Stimulated activated CD4-positive, alpha-beta T cell treated with anti-CD3 and anti-CD28 coated beads, TNF-alpha, amount 100 ng/mL, for 48 hours (primary cell): Measurements from ENCODE around the gene CCAR1.
"Not testable (repeated sequence)": the region's sequence is repeated elsewhere in the genome, so short reads cannot be mapped to it uniquely, and the experiment has no call there.

Source experiments
- DNase-seq, 3 donors: peaks; one replicate each; pipeline ENCODE4 v3.0.0-alpha.2; 2020; ENCODE audit warnings: low read depth in 3 of 3

The CCAR1 gene

DNA sequence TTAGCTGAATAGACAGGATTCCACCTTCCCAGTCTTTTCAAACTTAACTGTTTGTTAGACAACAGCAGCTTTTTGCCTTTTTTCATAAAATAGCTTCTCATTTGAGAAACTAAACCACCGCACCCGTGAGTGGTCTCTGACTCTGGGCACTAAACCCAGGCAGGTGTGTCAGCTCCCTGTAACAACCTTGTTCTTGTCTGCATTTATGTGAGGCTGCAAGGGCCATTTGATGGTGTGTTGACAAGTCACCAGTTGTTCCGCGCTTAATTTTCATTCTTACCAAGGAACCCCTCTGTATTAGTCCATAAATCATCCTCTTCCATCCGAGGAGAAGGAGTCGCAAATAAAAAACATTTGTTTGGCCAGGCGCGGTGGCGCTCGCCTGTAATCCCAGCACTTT is 107.8 kb downstream of the CCAR1 start:
- DNase-seq: no peak

DNA sequence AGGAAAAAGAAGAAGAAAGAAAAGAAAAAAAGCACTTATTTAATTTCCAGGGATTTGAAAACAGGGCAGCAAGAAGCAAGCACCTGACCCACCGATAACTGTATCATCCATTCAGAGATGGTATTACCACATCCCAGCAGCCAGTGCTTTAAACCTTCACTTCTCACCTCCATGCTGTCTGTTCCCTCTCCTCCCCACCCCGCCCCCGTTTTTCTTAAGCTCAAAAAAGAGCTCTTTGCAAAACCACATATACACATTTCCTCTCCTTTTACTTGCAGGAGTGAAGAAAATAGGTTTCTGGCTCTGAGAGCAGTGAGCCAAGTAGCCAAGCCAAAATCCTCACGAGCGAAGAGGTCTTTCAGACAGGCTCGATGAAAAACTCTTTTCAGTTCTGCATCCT is 108.5 kb downstream of the CCAR1 start:
- DNase-seq: no peak

DNA sequence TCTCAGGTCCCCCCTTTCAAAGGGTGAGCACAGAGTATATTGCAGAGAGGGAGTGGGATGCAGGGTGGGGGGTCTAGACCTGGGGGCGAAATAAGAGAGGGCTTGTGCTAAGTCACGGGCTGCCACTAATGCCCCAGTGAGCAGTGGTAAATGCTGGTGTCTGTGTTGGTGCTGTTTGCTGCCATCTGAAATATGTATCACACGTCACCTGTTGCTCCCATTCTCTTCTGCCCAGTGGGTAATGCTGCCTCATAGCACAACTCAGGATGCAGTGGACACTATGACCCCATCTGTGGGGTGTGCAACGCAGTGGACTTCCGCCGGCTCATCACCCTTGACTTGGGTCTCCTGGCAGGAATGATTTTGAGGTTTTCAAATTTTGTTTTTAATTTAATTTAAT is 108.9 kb downstream of the CCAR1 start:
- DNase-seq: no peak

DNA sequence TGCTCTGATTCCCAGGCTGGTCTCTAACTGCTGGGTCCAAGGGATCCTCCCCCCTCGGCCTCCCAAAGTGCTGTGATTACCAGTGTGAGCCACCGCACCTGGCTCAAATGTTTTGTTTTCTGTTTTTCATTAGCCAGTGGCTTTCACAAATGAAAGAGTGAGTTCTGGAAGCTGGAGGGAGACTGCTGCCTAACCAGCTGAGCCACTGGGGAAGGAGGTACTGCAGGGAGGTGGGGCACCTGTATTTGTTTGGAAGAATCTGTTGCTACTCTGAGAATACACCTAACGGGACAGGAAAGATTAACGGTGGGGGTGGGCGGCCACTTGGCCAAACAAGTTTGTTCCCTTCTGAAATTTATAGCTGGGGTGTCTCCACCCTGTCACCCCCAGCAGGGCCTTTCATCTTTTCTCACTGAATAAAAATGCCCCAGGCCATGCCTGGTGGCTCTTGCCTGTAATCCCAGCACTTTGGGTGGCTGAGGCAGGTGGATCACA is 111.0 kb downstream of the CCAR1 start:
- no peak for DNase-seq

DNA sequence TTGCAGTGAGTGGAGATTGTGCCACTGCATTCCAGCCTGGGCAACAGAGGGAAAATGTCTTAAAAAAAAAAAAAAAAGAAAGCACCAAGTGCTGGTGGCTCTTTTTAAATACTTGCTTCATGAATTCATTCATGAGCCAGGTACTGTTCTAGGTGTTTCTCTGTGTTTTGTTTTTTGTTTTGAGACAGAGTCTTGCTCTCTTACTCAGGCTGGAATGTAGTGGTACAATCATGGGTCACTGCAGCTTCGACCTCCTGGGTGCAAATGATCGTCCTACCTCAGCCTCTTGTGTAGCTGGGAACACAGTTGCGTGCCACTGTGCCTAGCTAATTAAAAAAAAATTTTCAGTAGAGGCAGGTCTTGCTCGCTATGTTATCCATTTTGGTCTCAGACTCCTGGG is 111.6 kb downstream of the CCAR1 start:
- no peak for DNase-seq

DNA sequence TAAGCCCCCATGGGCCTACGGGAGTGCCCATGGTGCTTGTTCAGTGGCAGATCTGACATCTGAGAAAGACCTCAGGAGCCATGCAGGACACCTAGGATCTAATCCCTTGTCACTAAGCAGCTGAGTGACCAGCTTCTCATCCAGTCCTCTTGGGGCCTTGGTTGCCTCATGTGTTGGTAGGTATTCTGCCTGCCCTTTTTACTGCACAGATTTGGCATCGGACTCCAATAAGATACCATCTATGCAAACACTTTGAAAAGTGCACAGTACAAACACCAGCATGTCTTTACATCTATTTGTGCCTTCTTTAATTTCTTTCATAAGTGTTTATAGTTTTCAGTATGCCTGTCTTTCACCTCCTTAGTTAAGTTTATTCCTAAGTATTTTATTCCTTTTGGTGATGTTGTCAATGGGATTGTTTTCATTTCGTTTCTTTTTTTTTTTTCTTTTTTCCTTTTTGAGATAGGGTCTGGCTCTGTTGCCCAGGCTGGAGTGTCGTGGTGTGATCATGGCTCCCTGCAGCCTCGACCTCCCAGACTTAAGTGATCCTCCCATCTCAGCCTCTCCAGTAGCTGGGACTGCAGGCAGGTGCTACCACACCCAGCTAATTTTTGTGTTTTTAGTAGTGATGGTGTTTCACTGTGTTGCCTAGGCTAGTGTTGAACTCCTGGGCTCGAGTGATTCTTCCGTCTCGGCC is 116.7 kb downstream of the CCAR1 start:
- no peak for DNase-seq

DNA sequence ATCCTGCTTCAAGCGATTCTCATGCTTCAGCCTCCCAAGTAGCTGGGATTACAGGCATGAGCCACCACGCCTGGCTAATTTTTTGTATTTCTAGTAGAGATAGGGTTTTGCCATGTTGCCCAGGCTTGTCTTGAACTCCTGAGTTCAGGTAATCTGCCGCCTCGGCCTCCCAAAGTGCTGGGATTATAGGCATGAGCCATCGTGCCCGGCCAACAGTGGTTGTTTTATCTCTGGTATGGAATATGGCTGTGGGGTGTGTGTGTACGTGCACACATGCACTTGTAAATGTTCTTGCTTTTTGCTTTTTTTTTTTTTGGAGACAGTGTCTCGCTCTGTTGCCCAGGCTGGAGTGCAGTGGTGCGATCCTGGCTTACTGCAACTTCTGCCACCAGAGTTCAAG is 119.6 kb downstream of the CCAR1 start:
- DNase-seq: not testable (repeated sequence)
